Brain microvascular endothelial cell (primary cell): ENCODE data around the gene RPL27.

Experiments
- DNase-seq: peaks from one replicate; pipeline ENCODE4 v3.0.0-alpha.2; 2020
- H3K27ac ChIP-seq: fragments of 250-450 bp; sonication (Bioruptor Pico); 2 replicates; pipeline ENCODE4 v1.5.1; 2020; ENCODE audit warnings: mild to moderate bottlenecking, moderate library complexity
- H3K27me3 ChIP-seq: fragments of 250-450 bp; sonication (Bioruptor Pico); replicated peaks from 2 replicates; pipeline ENCODE4 v1.5.1; 2020; ENCODE audit warnings: mild to moderate bottlenecking
- H3K36me3 ChIP-seq: fragments of 250-450 bp; sonication (Bioruptor Pico); replicated peaks from 2 replicates; pipeline ENCODE4 v1.5.1; 2020; ENCODE audit warnings: mild to moderate bottlenecking
- H3K4me3 ChIP-seq: 2 replicates; pipeline ENCODE4 v1.5.1; 2011; ENCODE audit warnings: low read depth, mild to moderate bottlenecking, control low read depth, low read length, moderate library complexity
- in situ Hi-C: cut with HindIII; loops from 2 replicates; pipeline ENCODE4 v1.10.0; 2017; ENCODE audit warnings: low sequenced_read_pairs, low pct_ligation_motif_present
- TF ChIP-seq, protein P1 (sequence below): IDR thresholded peaks from 2 replicates; pipeline ENCODE4 v1.5.1; 2011; ENCODE audit warnings: low read depth, mild to moderate bottlenecking, moderate library complexity, low read length, control low read depth, inconsistent platforms; ENCODE audit errors: missing control alignments

The RPL27 gene

DNA sequence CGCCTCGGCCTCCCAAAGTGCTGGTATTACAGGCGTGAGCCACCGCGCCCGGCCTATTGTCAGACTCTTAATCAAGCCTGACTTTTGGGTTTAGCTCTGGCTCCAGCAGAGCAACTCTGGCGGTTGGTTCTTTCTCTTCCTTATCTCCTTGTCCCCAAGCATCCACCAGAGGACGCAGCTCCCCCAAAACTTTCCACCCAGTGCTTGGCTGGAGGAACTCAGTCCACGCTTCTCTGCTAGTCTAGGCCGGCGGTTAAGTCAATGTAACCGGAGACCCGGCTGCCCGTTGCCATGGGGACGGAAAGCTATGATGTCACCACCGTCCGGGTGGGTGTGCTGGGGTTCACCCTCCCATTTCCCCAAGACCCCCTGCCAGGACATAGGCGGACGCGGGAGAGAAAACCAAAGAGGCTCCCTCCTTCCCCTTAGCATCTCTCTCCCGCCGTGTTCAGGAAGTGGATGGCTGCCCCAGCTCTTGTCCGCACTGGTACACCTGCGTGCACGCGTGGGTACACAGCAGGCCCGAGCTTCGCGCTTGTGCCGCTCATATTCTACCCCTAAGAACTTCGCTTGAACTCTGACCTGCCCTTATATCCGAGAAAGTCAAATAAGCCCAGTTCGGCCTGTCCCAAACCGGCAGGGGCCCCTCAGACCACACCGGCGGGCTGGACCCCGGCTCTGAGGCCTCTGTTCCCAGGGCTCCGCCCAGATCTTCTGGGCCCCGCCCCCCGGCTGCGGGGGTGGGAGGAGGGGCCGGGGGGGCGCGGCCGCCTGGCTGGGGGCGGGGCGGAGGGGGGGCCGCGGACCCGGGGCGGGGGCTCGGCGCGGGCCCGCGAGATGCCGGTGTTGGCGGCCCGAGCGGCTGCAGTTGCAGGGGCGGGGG lies 26.4 kb downstream of the RPL27 start, which contains the start of gene RND2:
RND2 (plus strand) TSS at position 825 of the 883 bp plus-strand sequence. CDS start 117 bp downstream, outside the sequence.
- TF ChIP-seq, protein P1, sequence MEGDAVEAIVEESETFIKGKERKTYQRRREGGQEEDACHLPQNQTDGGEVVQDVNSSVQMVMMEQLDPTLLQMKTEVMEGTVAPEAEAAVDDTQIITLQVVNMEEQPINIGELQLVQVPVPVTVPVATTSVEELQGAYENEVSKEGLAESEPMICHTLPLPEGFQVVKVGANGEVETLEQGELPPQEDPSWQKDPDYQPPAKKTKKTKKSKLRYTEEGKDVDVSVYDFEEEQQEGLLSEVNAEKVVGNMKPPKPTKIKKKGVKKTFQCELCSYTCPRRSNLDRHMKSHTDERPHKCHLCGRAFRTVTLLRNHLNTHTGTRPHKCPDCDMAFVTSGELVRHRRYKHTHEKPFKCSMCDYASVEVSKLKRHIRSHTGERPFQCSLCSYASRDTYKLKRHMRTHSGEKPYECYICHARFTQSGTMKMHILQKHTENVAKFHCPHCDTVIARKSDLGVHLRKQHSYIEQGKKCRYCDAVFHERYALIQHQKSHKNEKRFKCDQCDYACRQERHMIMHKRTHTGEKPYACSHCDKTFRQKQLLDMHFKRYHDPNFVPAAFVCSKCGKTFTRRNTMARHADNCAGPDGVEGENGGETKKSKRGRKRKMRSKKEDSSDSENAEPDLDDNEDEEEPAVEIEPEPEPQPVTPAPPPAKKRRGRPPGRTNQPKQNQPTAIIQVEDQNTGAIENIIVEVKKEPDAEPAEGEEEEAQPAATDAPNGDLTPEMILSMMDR = peak; percentile 86
- Histone ChIP-seq H3K27me3 (no peaks in the 10 kb centered on the region), H3K36me3 (no peaks in the 10 kb centered on the region), H3K27ac (no peak within 1 kb of the TSS), H3K4me3 (peak within 1 kb of the TSS; percentile 61)
- peak; percentile 96 for DNase-seq
- in situ Hi-C loops = no loop called here

DNA sequence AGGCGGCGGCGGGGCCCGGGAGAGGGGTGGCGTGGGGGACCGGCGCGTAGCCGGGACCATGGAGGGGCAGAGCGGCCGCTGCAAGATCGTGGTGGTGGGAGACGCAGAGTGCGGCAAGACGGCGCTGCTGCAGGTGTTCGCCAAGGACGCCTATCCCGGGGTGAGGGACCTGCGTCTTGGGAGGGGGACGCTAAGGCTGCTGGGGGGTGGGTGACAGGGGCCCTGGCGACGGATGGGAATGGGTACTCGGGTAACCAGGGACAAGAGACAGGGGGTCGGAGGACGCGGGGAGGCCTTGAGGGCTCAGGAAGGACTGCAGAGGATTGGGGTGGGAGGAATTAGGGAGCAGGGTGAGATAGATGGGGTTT lies 27.1 kb downstream of the RPL27 start:
- TF ChIP-seq, protein P1 = no peak
- Histone ChIP-seq H3K27ac (no peak overlapping the region), H3K27me3 (no peaks in the 10 kb centered on the region), H3K4me3 (peak overlapping the region; percentile 49), H3K36me3 (no peaks in the 10 kb centered on the region)
- no peak for DNase-seq
- in situ Hi-C loops = no loop called here

DNA sequence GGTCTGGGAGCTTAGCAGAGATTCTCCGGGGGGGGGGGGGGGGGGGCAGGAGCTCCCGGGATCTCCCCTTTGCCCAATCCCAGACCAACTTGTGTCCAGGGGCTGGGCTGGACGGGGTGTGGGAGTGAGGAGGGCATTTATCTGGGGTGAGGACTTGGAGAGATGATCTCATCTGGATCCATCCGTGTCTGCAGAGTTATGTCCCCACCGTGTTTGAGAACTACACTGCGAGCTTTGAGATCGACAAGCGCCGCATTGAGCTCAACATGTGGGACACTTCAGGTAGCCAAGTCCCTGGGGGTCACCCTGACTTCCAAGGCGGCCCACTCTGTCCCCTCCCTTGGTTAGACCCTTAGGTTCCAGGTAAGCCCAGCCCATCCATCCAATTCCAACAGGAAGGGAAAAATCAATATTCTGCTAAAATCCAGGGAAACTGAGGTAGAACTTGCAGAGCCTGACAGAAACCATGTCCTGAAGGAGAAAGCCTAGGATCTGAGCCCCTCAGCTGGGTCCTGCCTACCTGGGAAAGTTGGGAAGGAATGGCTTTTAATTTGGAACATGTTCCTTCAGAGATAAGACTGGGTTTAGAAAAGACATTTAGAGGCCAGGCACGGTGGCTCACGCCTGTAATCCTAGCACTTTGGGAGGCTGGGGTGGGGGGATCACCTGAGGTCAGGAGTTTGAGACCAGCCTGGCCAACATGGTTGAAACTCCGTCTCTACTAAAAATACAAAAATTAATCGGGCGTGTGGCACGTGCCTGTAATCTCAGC lies 27.7 kb downstream of the RPL27 start:
- H3K27ac ChIP-seq = no peak overlapping the region
- no peak overlapping the region for H3K4me3 ChIP-seq
- no peaks in the 10 kb centered on the region for H3K27me3 ChIP-seq
- in situ Hi-C loops = no loop called here
- no peak for DNase-seq
- TF ChIP-seq, protein P1 = no peak
- H3K36me3 ChIP-seq = no peaks in the 10 kb centered on the region

DNA sequence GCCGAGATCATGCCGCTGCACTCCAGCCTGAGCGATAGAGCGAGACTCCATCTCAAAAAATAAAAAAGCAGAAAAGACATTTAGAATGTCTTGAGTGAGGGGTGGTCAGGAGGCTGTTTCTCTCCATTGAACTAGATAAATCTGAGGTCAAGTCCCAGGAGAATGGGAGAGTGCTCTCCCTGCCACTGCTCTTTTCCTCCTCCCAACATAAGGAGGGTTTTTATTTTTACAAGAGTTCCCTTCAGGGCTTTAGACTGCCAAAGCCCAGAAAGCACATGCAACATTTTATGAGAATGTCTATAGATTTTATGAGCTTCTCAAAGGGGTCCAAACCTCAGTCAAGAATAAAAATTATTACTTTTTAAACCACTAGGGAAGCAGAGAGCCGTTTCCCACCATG lies 28.4 kb downstream of the RPL27 start:
- TF ChIP-seq, protein P1 = no peak
- Histone ChIP-seq H3K36me3 (no peaks in the 10 kb centered on the region), H3K27me3 (no peaks in the 10 kb centered on the region), H3K27ac (no peak overlapping the region), H3K4me3 (no peak overlapping the region)
- in situ Hi-C loops = no loop called here
- no peak for DNase-seq

DNA sequence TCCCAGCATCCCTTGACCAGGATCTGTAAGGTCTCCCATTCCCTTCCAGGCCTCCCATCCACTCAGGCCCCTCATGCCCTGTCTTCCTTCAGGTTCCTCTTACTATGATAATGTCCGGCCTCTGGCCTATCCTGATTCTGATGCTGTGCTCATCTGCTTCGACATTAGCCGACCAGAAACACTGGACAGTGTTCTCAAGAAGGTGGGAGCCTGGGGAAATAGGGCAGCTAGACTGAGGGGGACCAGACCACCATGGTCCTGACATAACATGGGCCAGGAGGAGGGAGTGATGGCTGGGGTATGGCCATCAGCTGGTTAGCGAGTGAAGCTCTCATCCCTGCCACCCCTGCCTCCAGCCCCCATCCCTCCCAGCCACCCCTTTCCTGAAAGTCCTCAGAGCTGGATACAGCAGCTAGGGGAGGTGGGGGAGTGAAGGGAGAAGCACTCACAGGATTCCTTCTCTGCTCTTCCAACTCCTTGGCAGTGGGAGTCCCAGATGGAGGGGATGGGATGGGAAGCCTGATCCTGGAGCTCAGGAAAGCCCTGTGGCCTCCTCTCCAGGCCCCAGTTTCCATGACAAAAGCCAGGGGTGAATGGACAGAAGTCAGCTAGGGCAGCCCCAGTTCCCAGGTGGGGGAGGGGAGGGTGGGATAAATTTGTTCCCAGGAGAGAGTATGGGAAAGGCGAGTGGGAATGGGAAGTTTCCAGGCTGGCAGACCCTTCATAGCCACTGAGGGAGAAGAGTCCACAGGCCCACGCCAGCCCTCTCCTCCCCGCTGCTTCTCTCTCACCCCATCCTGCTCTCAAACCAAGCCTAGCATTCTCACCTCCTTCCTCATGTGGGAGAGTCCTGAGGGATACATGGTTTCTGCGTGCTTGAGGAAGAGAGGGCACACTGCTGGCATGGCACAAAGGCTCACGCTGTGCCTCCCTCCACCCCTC lies 29.1 kb downstream of the RPL27 start:
- H3K36me3 ChIP-seq = no peaks in the 10 kb centered on the region
- in situ Hi-C loops = no loop called here
- H3K4me3 ChIP-seq = no peak overlapping the region
- TF ChIP-seq, protein P1 = no peak
- no peaks in the 10 kb centered on the region for H3K27me3 ChIP-seq
- H3K27ac ChIP-seq = no peak overlapping the region
- DNase-seq = no peak
